ENCODE data around the gene NUSAP1.
"Not testable (repeated sequence)": the region's sequence is repeated elsewhere in the genome, so short reads cannot be mapped to it uniquely, and the experiment has no call there.

Gene NUSAP1

DNA sequence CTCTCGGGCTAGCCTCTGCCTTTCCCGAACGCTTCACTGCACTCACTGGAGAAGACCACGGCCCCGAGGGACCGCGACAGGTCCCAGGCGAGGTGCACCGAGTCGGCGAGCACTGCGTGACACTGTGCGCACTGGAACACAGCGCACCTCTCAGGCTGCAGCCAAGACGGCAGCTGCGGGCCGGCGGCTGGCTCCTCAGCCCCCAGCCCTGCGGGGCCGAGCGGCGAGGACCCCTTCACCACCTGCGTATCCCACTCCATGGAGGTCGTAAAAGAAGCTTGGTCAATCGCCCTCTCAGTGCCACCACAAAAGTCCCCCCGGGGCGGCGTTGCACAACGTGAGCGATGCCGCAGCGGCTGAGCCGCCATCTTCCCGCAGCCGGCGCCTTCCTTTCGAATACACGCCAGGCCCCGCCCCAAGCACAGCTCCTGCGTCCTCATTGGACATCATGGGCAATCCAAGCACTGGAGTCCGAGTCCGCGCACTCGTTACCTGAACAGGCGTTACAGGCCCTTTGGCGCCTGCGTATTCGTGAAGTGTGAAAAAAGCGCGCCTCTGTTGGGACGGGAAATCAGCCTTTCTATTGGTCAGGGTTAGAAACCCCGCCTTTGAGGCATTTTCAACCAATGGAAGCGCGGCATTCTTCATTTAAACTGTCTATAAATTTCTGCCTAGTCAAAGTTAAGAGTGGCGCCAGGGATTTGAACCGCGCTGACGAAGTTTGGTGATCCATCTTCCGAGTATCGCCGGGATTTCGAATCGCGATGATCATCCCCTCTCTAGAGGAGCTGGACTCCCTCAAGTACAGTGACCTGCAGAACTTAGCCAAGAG is at the start of gene NUSAP1, which contains the start of gene OIP5:
Gene NUSAP1, plus strand, starts transcription at position 688 of the 832 bp plus-strand sequence. Its CDS starts 77 bp downstream, at position 765.
Gene OIP5, minus strand, starts transcription at position 398 of the 832 bp plus-strand sequence. Its CDS starts 30 bp downstream, at position 368.
- DNase-seq, result peak; percentile 100

DNA sequence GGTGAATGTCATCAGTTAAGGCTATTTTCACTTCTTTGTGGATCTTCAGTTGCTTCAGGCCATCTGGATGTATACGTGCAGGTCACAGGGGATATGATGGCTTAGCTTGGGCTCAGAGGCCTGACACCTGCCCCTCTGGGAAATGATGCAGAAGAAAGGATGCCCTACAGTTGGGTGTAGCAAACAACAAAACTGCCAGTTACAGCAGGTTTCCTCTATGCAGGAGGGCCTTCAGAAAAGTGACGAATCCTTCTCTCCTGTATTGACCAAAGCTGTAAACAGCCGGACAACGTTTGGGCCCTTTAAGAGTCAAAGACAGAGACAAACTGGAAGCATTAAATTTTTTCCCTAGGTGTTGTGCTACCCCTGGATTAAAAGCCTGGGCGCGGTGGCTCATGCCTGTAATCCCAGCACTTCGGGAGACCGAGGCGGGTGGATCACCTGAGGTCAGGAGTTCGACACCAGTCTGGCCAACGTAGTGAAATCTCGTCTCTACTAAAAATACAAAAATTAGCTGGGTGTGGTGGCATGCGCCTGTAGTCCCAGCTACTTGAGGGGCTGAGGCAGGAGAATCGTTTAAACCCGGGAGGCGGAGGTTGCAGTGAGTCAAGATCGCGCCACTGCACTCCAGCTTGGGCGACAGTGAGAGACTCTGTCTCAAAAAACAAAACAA is 49.6 kb upstream of the NUSAP1 start:
- not testable (repeated sequence) for DNase-seq

DNA sequence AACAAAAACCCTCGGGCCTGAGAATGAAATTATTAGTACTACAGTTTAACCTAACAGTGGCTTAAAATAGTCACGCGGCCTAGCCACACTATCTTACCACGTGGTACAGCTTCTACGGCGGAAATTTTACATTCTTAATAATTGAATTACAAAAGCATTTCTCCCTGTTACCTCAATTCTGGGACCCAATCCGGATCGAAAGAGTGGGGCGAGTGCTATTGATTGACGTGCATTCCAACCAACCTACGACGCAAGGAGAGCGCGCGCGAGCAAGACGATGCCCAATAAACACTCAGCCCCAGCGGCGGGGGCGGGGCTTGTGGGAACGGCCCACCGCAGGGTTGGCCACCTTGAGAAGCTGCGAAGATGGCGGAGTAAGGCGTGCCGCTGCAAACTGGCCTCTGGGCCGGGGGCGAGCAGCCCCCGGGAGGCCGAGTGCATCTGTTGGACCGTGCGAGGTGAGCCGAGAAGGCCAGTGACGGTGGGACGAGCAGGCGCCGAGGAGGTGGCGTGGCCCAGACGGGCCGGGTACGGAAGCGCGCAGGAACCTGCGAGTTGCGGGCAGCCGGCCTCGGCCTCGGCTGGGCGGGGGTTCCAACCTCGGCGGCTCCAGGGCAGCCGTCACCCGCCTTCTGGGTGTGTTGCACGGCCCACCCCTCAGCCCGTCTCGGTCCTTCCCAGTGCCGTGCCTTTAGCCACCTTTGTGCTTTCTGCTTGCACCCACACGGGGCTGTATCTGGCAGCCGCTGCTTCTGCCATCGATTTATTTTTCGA is 48.8 kb upstream of the NUSAP1 start:
- peak; percentile 97 for DNase-seq

- DNase-seq, result no peak
These were observed 48.1 kb upstream of the NUSAP1 start for GRCh38 chr15:41284427-41285177.

DNA sequence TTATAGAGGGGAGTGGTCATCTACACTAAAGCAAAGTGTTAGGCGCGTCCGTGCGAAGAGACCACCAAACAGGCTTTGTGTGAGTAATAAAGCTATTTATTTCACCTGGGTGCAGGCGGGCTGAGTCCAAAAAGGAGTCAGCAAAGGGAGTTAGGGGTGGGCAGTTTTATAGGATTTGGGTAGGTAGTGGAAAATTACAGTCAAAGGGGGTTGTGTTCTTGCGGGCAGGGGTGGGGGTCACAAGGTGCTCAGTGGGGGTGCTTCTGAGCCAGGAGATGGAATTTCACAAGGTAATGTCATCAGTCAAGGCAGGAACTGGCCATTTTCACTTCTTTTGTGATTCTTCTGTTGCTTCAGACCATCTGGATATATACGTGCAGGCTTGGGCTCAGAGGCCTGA is 47.4 kb upstream of the NUSAP1 start:
- no peak for DNase-seq

DNA sequence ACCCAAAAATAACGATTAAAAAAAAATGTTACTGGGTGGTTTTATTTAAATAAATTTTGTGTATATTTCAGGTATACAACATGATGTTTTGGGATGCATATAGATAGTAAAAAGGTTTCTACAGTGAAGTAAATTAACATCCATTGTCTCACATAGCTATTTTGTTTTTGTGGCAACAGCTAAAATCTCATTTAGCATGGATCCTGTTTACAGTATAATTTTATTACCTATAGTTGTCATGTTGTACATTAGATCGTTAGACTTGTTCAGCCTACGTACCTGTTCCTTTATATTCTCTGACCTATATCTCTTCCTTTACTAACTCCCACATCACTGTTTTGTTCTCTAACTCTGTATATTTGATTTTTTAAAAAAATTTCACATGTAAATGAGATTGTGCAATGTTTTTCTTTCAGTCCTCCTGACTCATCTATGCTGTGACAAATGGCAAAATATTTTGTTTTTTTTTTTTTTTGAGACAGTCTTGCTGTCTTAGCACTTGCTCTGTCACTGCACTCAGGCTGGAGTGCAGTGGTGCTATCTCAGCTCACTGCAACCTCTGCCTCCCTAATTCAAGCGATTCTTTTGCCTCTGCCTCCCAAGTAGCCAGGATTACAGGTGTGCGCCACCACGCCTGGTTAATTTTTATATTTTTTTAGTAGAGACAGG is 45.9 kb upstream of the NUSAP1 start:
- no peak for DNase-seq

DNA sequence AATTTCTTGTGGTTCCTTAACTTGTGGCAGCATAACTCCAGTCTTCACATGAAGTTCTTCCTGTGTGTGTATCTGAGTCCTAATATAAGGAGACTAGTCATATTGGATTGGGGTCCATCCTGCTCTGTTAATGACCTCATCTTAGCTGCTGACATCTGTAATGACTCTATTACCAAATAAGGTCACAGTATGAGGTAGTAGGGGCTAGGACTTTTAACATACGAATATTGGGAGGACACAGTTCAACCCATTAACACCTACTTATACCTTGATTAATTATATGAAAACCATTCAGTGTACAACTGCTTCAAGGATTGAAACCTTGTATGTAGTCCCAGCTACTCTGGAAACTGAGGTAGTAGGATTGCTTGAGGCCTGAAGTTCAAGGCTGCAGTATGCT is 44.2 kb upstream of the NUSAP1 start:
- DNase-seq, result no peak

- DNase-seq, result no peak
These were observed 42.7 kb upstream of the NUSAP1 start for GRCh38 chr15:41289953-41290352.

- DNase-seq, result no peak
These were observed 41.5 kb upstream of the NUSAP1 start for GRCh38 chr15:41291065-41291631.

DNA sequence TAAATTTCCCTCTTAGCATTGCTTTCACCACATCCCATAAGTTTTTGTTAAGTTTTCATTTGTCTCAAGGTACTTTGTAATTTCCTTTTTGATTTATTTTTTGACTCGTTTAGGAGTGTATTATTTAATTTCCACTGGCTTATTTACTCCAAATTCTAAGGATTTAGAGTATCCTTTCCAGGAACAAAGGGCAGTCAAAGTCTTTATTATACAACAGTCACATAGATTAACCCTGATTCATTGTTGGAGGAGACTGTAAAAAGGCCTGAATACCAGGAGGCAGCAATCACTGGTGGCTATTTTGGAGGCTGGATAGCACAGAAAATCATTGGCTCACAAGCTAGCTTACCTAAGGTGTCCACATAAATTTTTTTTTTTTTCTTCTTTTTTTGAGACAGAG is 40.2 kb upstream of the NUSAP1 start:
- no peak for DNase-seq

DNA sequence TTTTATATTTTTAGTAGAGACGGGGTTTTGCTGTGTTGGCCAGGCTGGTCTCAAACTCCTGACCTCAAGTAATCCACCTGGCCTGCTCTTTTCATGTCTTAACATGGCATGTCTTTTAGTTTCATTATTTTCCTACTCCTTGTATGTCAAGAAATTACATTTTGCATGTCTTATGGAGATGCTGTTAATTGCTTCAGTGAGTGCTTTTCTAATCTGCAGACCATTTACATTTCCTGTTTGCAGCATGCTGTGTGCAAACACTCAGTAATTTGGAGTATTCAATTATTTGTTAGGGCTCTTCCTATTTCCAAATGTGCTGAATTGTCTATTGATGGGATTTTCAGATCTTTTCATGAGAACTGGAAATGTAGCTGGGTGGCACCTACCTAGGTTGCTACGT is 31.5 kb upstream of the NUSAP1 start:
- DNase-seq, result not testable (repeated sequence)

- no peak for DNase-seq
These were observed 31.1 kb upstream of the NUSAP1 start for GRCh38 chr15:41301587-41301986.

GRCh38 chr15:41304149-41304770 is 28.4 kb upstream of the NUSAP1 start:
- no peak for DNase-seq

DNA sequence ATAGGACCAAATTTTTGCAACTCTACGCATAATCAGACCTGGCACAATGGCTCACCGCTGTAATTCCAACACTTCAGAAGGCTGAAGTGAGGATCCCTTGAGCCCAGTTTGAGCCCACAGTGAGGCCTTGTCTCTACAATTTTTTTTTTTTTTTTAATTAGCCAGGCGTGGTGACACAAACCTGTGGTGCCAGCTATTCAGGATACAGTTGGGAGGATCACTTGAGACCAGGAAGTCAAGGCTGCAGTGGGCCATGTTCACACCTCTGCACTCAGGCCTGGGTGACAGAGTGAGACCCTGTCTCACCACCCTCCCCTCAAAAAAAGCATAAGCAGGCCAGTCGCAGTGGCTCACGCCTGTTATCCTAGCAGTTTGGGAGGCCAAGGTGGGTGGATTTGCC is 25.0 kb upstream of the NUSAP1 start:
- DNase-seq, result no peak

DNA sequence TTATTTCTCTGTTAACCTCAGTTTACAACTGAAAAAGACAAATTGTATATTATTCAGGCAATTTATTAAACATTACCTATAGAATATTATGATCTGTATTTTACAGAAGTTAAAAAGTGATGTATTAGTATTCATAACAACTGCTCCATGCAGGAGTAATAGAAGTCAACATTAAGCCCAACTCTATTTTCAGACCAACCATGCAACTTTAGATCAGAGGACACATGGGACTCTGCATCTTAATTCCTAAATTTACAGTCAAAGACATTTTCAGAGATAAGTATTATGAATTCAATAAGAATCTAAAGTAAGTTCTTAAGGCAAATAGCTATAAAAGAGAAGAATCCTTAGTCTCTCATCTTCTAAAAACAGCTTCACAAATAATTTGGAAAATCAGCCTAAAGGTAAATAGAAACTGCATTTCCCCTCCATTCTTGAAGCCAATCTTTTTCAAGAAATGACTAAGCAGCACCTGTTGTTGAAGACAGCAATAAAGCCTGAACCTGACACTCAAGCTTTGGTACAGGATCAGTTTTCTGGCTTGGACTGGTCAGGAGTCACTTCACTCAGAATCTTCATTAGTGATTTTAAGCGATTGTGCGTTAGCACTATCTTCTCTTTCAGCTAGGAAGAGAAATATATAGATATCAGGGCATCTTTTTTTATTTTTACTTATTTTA is 23.3 kb upstream of the NUSAP1 start:
- no peak for DNase-seq

- not testable (repeated sequence) for DNase-seq
These were observed 11.8 kb upstream of the NUSAP1 start for GRCh38 chr15:41320805-41321330.

DNA sequence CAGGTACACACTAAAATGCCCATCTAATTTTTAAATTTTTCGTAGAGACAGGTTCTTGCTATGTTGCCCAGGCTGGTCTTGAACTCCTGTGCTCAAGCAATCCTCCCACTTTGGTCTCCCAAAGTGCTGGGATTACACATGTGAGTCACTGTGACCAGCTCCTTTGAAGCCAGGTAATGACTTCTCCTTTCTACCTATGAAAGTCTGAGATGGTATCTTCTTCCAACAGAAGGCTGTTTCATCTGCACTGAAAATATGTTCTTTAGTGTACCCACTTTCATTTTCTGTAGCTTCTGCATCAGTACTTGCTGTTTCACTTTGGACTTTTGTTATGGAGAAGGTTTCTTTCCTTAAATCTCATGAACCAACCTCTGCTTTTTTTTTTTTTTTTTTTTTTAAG is 9.1 kb upstream of the NUSAP1 start:
- DNase-seq, result no peak

DNA sequence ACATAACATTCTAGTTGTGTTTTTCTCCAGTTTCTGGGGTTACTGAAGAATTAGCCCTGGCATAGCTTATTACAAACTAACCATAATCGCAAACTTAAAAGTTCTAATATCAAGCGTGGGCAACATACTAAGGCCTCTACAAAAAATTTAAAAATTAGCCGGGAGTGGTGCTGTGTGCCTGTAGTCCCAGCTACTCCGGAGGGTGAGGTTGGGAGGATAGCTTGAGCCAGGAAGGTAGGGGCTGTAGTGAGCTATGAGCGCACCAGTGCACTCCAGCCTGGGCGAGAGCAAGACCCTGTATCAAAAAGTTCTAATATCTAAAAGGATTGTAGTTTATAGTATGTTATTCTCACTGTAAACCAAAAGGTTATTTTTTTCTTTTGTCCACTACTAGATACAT is 1.4 kb upstream of the NUSAP1 start:
- no peak for DNase-seq

DNA sequence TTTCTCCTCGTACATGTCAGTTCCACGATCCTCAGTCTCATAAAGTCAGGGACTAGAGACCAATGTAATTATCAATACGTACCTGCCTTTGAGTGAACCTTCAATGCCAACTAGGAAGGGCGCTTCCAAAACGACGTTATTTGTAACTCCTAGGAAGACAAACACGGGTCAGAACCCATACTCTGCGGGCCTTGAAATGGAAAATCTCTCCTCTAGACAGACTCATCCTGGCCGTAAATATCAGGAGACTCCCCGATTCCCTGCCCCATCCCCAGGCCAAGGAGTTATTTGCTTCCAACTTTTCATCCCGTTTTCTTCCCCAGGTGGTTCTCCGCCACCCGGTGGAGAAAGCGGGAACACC is 868 bp upstream of the NUSAP1 start:
- no peak for DNase-seq

DNA sequence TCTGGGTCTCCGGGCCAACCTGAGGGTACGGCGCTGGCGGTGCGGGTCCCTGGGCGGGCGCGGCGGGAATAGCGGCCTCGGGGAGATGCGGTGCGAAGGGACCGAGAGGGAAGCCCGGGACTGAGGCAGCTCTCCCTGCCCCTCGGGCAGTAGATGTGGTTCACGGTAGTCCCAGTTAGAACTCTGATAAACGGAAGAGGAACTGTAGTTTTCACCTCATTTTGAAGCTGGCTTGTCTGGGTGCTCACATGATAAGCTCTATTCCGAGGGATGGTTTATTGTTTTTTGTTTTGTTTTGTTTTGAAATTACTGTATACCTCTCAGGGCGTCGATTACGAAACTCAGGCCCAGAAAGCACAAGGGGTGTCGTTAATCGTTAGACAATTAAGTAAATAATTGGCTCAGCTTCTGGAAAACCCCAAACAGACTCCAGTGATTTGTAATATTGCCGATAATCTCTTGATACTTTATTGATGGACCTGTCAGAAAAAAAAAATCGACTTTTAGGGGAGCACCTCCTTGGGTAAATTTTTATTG is 413 bp downstream of the NUSAP1 start:
- DNase-seq, result no peak

All from NCI-H524 treated with DMSO at 0.1 percent for 48 hours (cell line).